Breast epithelium (tissue), 3 donors: ENCODE data around the gene PSD4.

ENCODE experiments used
- CTCF ChIP-seq, 3 donors: fragments of 450-650 bp; IDR thresholded peaks; one replicate each; pipeline ENCODE4 v1.5.1; 2016 to 2017; ENCODE audit warnings: antibody characterized with exemption in 3 of 3, mild to moderate bottlenecking in 3 of 3, moderate library complexity in 3 of 3
- POLR2A ChIP-seq: fragments of 450-650 bp; IDR thresholded peaks from one replicate; pipeline ENCODE4 v1.6.1; 2016; ENCODE audit warnings: antibody characterized with exemption, mild to moderate bottlenecking, moderate library complexity

- TF ChIP-seq CTCF (IDR thresholded peaks at IDR 0.05), result no peak
- TF ChIP-seq POLR2A, result no peak
Observed at GRCh38 chr2:113162173-113162572, 11.6 kb upstream of the PSD4 start.
